GM12873 (cell line): ENCODE measurements around the gene GUCD1.

Experiments
- CTCF ChIP-seq: IDR thresholded peaks from 2 replicates; pipeline ENCODE4 v1.5.1; 2012; ENCODE audit warnings: low read depth, mild to moderate bottlenecking, moderate library complexity, low read length, control low read depth; ENCODE audit not compliant: insufficient read depth; ENCODE audit errors: missing control alignments

The GUCD1 gene

GRCh38 chr22:24594569-24595120, 39.7 kb upstream of the GUCD1 start:
- no peak for TF ChIP-seq CTCF

DNA sequence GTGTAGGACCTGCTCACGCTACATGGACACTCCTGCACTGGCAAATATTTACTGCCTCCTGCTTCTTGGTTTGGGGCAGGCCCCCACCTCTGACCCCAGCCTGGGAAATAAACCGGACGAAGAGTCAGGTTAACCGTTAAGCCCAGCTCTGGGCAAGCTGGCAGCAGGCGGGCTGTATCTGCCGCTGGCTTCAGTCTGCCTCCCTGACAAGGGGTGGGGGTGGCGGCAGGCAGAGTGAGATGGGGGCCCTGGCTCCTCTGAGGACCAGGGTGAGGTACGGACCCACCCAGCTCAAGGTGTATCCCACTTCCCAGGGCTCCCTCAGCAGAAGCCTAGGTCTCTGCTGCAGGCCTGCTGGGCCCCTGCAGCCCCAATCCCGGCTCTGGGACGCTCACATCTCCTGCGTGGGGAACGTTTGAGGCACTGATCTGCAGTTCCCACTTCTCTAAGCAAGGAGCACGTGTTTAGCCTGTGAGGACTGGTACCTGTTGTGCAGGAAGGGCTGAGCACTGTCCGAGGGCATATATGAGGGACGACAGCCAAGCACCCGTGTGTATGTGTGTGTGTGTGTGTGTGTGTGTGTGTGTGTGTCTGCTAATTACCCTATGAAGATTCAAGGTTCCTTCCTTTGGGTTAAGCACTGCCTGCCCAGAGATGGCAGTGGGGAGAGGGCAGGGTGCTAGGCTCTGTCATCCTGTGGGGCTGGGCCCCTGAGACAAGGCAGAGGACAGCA, 39.1 kb upstream of the GUCD1 start:
- TF ChIP-seq CTCF, result no peak

DNA sequence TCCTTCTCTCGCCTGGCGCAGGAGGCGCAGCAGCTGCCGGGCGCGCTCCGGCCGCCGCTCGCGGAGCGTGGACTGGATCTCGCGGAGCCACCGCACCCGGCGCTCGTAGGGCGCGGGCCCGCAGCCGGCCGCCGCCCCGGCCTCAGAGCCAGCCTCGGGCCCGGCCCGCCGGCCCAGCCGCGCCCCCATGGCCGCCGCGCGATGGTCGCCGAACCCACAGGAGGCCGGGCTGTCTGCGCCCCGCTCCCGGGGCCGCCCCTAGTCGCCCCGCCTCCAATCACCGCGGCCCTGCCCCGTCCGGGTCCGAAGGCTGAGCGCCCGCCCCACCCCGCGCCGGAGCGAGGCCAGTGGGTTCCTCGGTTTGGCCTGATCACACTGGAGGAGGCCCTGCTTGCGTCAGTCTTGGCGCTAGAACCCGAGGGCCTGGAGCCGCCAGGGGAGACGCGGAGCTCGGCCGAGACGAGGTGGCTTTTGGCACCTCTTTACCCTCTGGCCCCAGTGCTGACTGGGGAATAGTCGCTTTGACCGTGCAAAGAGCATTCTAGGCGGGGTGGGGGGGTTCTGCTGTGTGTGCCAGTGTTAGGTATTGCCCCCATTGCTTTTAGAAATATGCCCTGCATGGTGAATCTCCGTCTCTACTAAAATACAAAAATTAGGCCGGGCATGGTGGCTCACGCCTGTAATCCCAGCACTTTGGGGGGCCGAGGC, 38.1 kb upstream of the GUCD1 start, which contains the start of gene LRRC75B:
TSS of gene LRRC75B (minus strand) at position 223 of the 708 bp plus-strand sequence. CDS start at position 189, 34 bp downstream.
- no peak for TF ChIP-seq CTCF

GRCh38 chr22:24592058-24592850, 37.3 kb upstream of the GUCD1 start:
- TF ChIP-seq CTCF, result no peak

DNA sequence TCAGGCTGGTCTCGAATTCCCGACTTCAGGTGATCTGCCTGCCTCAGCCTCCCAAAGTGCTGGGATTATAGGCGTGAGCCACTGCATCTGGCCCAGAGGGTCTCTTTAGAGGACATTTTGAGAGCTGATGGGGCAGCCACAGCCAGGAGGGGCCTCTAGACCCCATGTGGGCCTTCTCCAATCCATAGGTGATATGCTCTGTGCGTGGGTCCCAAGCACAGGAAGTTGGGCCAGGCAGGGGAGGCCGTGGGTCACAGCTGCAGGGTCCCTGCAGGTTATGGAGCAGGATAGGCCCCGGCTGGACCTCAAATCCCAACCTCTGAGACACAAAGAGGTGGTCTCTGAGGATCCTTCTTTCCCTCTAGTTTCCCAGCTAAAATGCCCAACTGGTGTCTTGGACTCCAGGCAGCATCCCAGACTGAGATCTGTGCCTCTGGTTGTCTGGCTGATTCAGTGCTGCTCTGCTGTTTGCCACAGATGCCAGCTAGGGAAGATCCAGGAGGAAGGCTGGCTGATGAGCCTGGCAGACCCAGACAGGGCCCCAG, 36.4 kb upstream of the GUCD1 start:
- no peak for TF ChIP-seq CTCF

- no peak for TF ChIP-seq CTCF
Measured at GRCh38 chr22:24590596-24591173, 35.7 kb upstream of the GUCD1 start.
